ENCODE data around the gene GPHB5. TPM values are rescaled to one million over a fixed set of nuclear protein-coding genes. Genes with fewer than 3 reads are reported as not detected.

The GPHB5 gene
- total RNA-seq (2022; extraction: Qiagen RNA extraction; ENCODE audit: low read depth), result not detected in 5 replicates

DNA sequence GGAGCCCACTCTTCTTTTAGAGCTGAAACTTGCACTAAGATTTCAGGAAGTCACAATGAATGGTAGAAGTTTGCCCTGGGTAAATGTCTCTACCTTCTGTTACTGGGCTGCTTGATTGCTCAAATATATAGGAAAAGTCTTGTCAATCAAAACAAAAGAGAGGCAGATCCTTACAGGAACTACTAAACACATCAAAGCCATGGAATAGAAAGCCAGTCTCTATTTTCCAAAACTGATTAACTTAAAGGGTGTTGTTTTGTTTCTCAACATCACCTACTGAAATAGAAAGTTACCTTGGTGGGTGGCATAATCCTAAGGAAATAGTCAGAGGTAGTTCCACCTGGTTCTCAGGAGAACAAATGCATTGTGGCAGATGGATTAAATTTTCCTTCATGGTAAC is at the start of gene GPHB5:
GPHB5 (minus strand) TSS at position 101 of the 400 bp plus-strand sequence. CDS start 1,086 bp downstream, outside the sequence.

Other genes with a start within 250 kb of the GPHB5 start
- not detected in 5 replicates for gene RHOJ, start 114.5 kb downstream of the GPHB5 start, total RNA-seq (2022; extraction: Qiagen RNA extraction; ENCODE audit: low read depth)
- 24.6 to 27.3 TPM (median 26.1 TPM) in 5 replicates for gene PPP2R5E, start 224.4 kb upstream of the GPHB5 start, total RNA-seq (2022; extraction: Qiagen RNA extraction; ENCODE audit: low read depth)